G401.6 (cell line): Measurements from ENCODE around the gene ZNF341.
"Not testable (repeated sequence)": the region's sequence is repeated elsewhere in the genome, so short reads cannot be mapped to it uniquely, and the experiment has no call there.

ENCODE experiments used
- FAIRE-seq: peaks from 2 replicates; lab custom pipeline; 2012; peaks lifted over from hg19 to GRCh38; lab: Jason Lieb, UNC

Gene ZNF341

GRCh38 chr20:33731693-33732165, at the start of gene ZNF341:
ZNF341 (plus strand) TSS chr20:33731996; CDS start chr20:33732022, 26 bp downstream.
- FAIRE-seq, result no peak

- FAIRE-seq, result no peak
Measured at GRCh38 chr20:33684533-33685327, 47.1 kb upstream of the ZNF341 start.

- FAIRE-seq, result no peak
Measured at GRCh38 chr20:33685328-33686099, 46.3 kb upstream of the ZNF341 start.

- no peak for FAIRE-seq
Measured at GRCh38 chr20:33686100-33686983, 45.5 kb upstream of the ZNF341 start, which contains the start of gene E2F1. E2F1 (minus strand) TSS chr20:33686385; CDS start chr20:33686264, 121 bp downstream.

GRCh38 chr20:33686984-33687366, 44.8 kb upstream of the ZNF341 start:
- no peak for FAIRE-seq

GRCh38 chr20:33687370-33687915, 44.4 kb upstream of the ZNF341 start:
- FAIRE-seq, result no peak

- FAIRE-seq, result no peak
Measured at GRCh38 chr20:33687993-33688937, 43.5 kb upstream of the ZNF341 start.

- no peak for FAIRE-seq
Measured at GRCh38 chr20:33688938-33689424, 42.8 kb upstream of the ZNF341 start.

GRCh38 chr20:33689493-33689892, 42.3 kb upstream of the ZNF341 start:
- no peak for FAIRE-seq

- FAIRE-seq, result no peak
Measured at GRCh38 chr20:33689973-33690372, 41.8 kb upstream of the ZNF341 start.

GRCh38 chr20:33693289-33693688, 38.5 kb upstream of the ZNF341 start:
- no peak for FAIRE-seq

GRCh38 chr20:33693741-33694638, 37.8 kb upstream of the ZNF341 start:
- no peak for FAIRE-seq

- FAIRE-seq, result no peak
Measured at GRCh38 chr20:33694639-33695012, 37.2 kb upstream of the ZNF341 start.

GRCh38 chr20:33696448-33696847, 35.3 kb upstream of the ZNF341 start:
- FAIRE-seq, result no peak

GRCh38 chr20:33697129-33697528, 34.7 kb upstream of the ZNF341 start:
- no peak for FAIRE-seq

- not testable (repeated sequence) for FAIRE-seq
Measured at GRCh38 chr20:33698966-33699365, 32.8 kb upstream of the ZNF341 start.

GRCh38 chr20:33700696-33701441, 30.9 kb upstream of the ZNF341 start:
- not testable (repeated sequence) for FAIRE-seq

- no peak for FAIRE-seq
Measured at GRCh38 chr20:33701629-33702450, 30.0 kb upstream of the ZNF341 start.
